ENCODE results near the gene DIAPH3. TPM values are rescaled to one million over a fixed set of nuclear protein-coding genes. Genes with fewer than 3 reads are reported as not detected.

DIAPH3 gene
- total RNA-seq, 1 donor from 2014 or later, result 6.3 TPM

- DNase-seq, result no peak
These were observed 491.8 kb downstream of the DIAPH3 start for GRCh38 chr13:59671881-59672280.

GRCh38 chr13:59666504-59666903 lies 497.2 kb downstream of the DIAPH3 start:
- peak; percentile 85 for DNase-seq

GRCh38 chr13:59665732-59666131 lies 498.0 kb downstream of the DIAPH3 start:
- DNase-seq, result peak; percentile 63

- DNase-seq, result no peak
These were observed 498.5 kb downstream of the DIAPH3 start for GRCh38 chr13:59665184-59665583.

- DNase-seq, result no peak
These were observed 499.1 kb downstream of the DIAPH3 start for GRCh38 chr13:59664586-59664985.

GRCh38 chr13:59663707-59664106 lies 500.0 kb downstream of the DIAPH3 start:
- DNase-seq, result no peak

GRCh38 chr13:59660582-59660981 lies 503.1 kb downstream of the DIAPH3 start:
- DNase-seq, result no peak

- DNase-seq, result no peak
These were observed 503.7 kb downstream of the DIAPH3 start for GRCh38 chr13:59659981-59660380.

GRCh38 chr13:59658738-59659330 lies 504.9 kb downstream of the DIAPH3 start:
- DNase-seq, result peak; percentile 76

GRCh38 chr13:59658027-59658737 lies 505.5 kb downstream of the DIAPH3 start:
- DNase-seq, result no peak

GRCh38 chr13:59653916-59654315 lies 509.8 kb downstream of the DIAPH3 start:
- no peak for DNase-seq

GRCh38 chr13:59651479-59651878 lies 512.2 kb downstream of the DIAPH3 start:
- DNase-seq, result no peak

GRCh38 chr13:59643906-59644626 lies 519.7 kb downstream of the DIAPH3 start:
- DNase-seq, result no peak

- DNase-seq, result no peak
These were observed 520.3 kb downstream of the DIAPH3 start for GRCh38 chr13:59643364-59643841.

GRCh38 chr13:59641817-59642216 lies 521.9 kb downstream of the DIAPH3 start:
- no peak for DNase-seq

- DNase-seq, result no peak
These were observed 522.5 kb downstream of the DIAPH3 start for GRCh38 chr13:59641261-59641660.

- DNase-seq, result no peak
These were observed 525.3 kb downstream of the DIAPH3 start for GRCh38 chr13:59638404-59638803.

GRCh38 chr13:59635589-59635988 lies 528.1 kb downstream of the DIAPH3 start:
- no peak for DNase-seq

GRCh38 chr13:59633290-59633689 lies 530.4 kb downstream of the DIAPH3 start:
- DNase-seq, result no peak

- no peak for DNase-seq
These were observed 532.5 kb downstream of the DIAPH3 start for GRCh38 chr13:59631271-59631670.

GRCh38 chr13:59625111-59625510 lies 538.6 kb downstream of the DIAPH3 start:
- DNase-seq, result no peak

GRCh38 chr13:59623206-59623915 lies 540.4 kb downstream of the DIAPH3 start:
- no peak for DNase-seq

- no peak for DNase-seq
These were observed 542.0 kb downstream of the DIAPH3 start for GRCh38 chr13:59621773-59622172.
